SK-N-SH treated with all-trans-retinoic acid at 6 μM for 48 hours (cell line): ENCODE results near the gene CHRND.

Source experiments
- ATAC-seq: fragments of 200-7000 bp; cut with Tn5 transposase; 3 replicates; pipeline ENCODE4 v1.9.1; 2020; ENCODE audit warnings: mild to moderate bottlenecking, moderate library complexity
- ARNTL ChIP-seq: fragments of 450-650 bp; formaldehyde crosslinking; IDR thresholded peaks from 2 replicates; pipeline ENCODE4 v1.5.0; 2020; ENCODE audit warnings: low read depth, mild to moderate bottlenecking, moderate library complexity, borderline replicate concordance
- BACH2 ChIP-seq: fragments of 250-450 bp; sonication (Bioruptor Pico); IDR thresholded peaks from 2 replicates; pipeline ENCODE4 v1.9.0; 2021; ENCODE audit warnings: mild to moderate bottlenecking, borderline replicate concordance
- CSDC2 ChIP-seq: fragments of 250-450 bp; sonication (Bioruptor Pico); IDR thresholded peaks from 2 replicates; pipeline ENCODE4 v1.5.0; 2020; ENCODE audit warnings: mild to moderate bottlenecking, moderate library complexity
- ESRRG ChIP-seq: fragments of 250-450 bp; sonication (Bioruptor Pico); IDR thresholded peaks from 2 replicates; pipeline ENCODE4 v1.6.1; 2021; ENCODE audit warnings: mild to moderate bottlenecking
- GLIS3 ChIP-seq: fragments of 250-450 bp; sonication (Bioruptor Pico); IDR thresholded peaks from 2 replicates; pipeline ENCODE4 v1.5.0; 2020; ENCODE audit warnings: mild to moderate bottlenecking, moderate library complexity
- ISL1 ChIP-seq: fragments of 250-450 bp; sonication (Bioruptor Pico); IDR thresholded peaks from 2 replicates; pipeline ENCODE4 v2.1.2; 2022; ENCODE audit warnings: mild to moderate bottlenecking, moderate library complexity
- OSR1 ChIP-seq: fragments of 250-450 bp; sonication (Bioruptor Pico); IDR thresholded peaks from 2 replicates; pipeline ENCODE4 v1.8.0; 2022; ENCODE audit warnings: moderate library complexity, mild to moderate bottlenecking, inconsistent platforms
- POU6F1 ChIP-seq: fragments of 250-450 bp; sonication (Bioruptor Pico); IDR thresholded peaks from 2 replicates; pipeline ENCODE4 v1.8.0; 2021; ENCODE audit warnings: low read depth, mild to moderate bottlenecking, moderate library complexity, borderline replicate concordance
- PPARA ChIP-seq: fragments of 250-450 bp; sonication (Bioruptor Pico); IDR thresholded peaks from 2 replicates; pipeline ENCODE4 v1.5.0; 2020; ENCODE audit warnings: mild to moderate bottlenecking, borderline replicate concordance
- RARB ChIP-seq: fragments of 250-450 bp; sonication (Bioruptor Pico); IDR thresholded peaks from 2 replicates; pipeline ENCODE4 v1.8.0; 2021; ENCODE audit warnings: mild to moderate bottlenecking, moderate library complexity
- SNAI2 ChIP-seq: fragments of 250-450 bp; sonication (Bioruptor Pico); IDR thresholded peaks from 2 replicates; pipeline ENCODE4 v1.5.0; 2020; ENCODE audit warnings: mild to moderate bottlenecking, moderate library complexity
- TOX ChIP-seq: fragments of 250-450 bp; sonication (Bioruptor Pico); IDR thresholded peaks from 2 replicates; pipeline ENCODE4 v1.8.0; 2021; ENCODE audit warnings: mild to moderate bottlenecking, moderate library complexity, borderline replicate concordance
- TSHZ2 ChIP-seq: fragments of 250-450 bp; sonication (Bioruptor Pico); IDR thresholded peaks from 2 replicates; pipeline ENCODE4 v1.5.0; 2020; ENCODE audit warnings: mild to moderate bottlenecking, moderate library complexity
- ZFP3 ChIP-seq: fragments of 250-450 bp; sonication (Bioruptor Pico); IDR thresholded peaks from 2 replicates; pipeline ENCODE4 v1.5.0; 2020; ENCODE audit warnings: mild to moderate bottlenecking, moderate library complexity
- ZFP30 ChIP-seq: fragments of 450-650 bp; formaldehyde crosslinking; IDR thresholded peaks from 2 replicates; pipeline ENCODE4 v1.5.0; 2022; ENCODE audit warnings: mild to moderate bottlenecking, moderate library complexity
- ZNF565 ChIP-seq: fragments of 450-650 bp; formaldehyde crosslinking; conservative IDR thresholded peaks from 2 replicates; pipeline ENCODE4 v1.5.0; 2020; ENCODE audit warnings: low read depth, mild to moderate bottlenecking, moderate library complexity
- ZNF8 ChIP-seq: fragments of 450-650 bp; formaldehyde crosslinking; IDR thresholded peaks from 2 replicates; pipeline ENCODE4 v1.5.0; 2020; ENCODE audit warnings: mild to moderate bottlenecking, moderate library complexity
- TF ChIP-seq, protein P1 (sequence below): fragments of 250-450 bp; sonication (Bioruptor Pico); IDR thresholded peaks from 2 replicates; pipeline ENCODE4 v1.5.1; 2020; ENCODE audit warnings: low read depth, mild to moderate bottlenecking, moderate library complexity
- TF ChIP-seq, protein P2 (sequence below): fragments of 250-450 bp; sonication (Bioruptor Pico); IDR thresholded peaks from 2 replicates; pipeline ENCODE4 v1.8.0; 2020; ENCODE audit warnings: mild to moderate bottlenecking, moderate library complexity, borderline replicate concordance
- TF ChIP-seq, protein P3 (sequence below): fragments of 250-450 bp; sonication (Bioruptor Pico); IDR thresholded peaks from 2 replicates; pipeline ENCODE4 v1.5.1; 2021; ENCODE audit warnings: mild to moderate bottlenecking, moderate library complexity

The CHRND gene

DNA sequence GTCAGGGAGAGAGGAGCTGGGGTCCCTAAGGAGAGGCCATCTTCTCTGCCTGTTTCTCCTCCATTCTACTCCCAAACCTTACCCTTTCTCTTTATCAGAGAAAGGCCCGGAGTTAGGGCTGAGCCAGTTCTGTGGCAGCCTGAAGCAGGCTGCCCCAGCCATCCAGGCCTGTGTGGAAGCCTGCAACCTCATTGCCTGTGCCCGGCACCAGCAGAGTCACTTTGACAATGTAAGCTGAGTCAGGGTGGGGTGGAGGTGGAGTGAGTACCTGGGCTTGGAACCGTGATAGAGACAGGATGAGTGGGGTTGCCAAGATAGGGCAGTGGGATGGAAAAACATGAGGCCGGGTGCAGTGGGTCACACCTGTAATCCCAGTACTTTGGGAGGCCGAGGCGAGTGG is 18.7 kb downstream of the CHRND start:
- no peak for TF ChIP-seq OSR1 (CRISPR knock-in tag)
- no peak for TF ChIP-seq GLIS3 (CRISPR knock-in tag)
- TF ChIP-seq, protein P1, sequence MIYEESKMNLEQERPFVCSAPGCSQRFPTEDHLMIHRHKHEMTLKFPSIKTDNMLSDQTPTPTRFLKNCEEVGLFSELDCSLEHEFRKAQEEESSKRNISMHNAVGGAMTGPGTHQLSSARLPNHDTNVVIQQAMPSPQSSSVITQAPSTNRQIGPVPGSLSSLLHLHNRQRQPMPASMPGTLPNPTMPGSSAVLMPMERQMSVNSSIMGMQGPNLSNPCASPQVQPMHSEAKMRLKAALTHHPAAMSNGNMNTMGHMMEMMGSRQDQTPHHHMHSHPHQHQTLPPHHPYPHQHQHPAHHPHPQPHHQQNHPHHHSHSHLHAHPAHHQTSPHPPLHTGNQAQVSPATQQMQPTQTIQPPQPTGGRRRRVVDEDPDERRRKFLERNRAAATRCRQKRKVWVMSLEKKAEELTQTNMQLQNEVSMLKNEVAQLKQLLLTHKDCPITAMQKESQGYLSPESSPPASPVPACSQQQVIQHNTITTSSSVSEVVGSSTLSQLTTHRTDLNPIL = no peak
- TF ChIP-seq TSHZ2 (CRISPR knock-in tag) = no peak
- TF ChIP-seq POU6F1 = no peak
- no peak for TF ChIP-seq CSDC2 (CRISPR knock-in tag)
- no peak for TF ChIP-seq ARNTL (CRISPR knock-in tag)
- TF ChIP-seq TOX (CRISPR knock-in tag) = no peak
- no peak for TF ChIP-seq ZFP3 (CRISPR knock-in tag)
- no peak for TF ChIP-seq PPARA (CRISPR knock-in tag)
- TF ChIP-seq ZNF8 (CRISPR knock-in tag) = no peak
- TF ChIP-seq SNAI2 = no peak
- TF ChIP-seq BACH2 (CRISPR knock-in tag) = no peak
- TF ChIP-seq ISL1 (CRISPR knock-in tag) = no peak
- no peak for ATAC-seq

- TF ChIP-seq ISL1 (CRISPR knock-in tag) (no peak), ARNTL (CRISPR knock-in tag) (no peak), ESRRG (no peak), GLIS3 (CRISPR knock-in tag) (no peak), ZNF565 (CRISPR knock-in tag) (no peak), CSDC2 (CRISPR knock-in tag) (no peak), BACH2 (CRISPR knock-in tag) (no peak), ZFP30 (CRISPR knock-in tag) (no peak), POU6F1 (no peak), OSR1 (CRISPR knock-in tag) (no peak), RARB (CRISPR knock-in tag) (no peak)
- TF ChIP-seq, protein P2, sequence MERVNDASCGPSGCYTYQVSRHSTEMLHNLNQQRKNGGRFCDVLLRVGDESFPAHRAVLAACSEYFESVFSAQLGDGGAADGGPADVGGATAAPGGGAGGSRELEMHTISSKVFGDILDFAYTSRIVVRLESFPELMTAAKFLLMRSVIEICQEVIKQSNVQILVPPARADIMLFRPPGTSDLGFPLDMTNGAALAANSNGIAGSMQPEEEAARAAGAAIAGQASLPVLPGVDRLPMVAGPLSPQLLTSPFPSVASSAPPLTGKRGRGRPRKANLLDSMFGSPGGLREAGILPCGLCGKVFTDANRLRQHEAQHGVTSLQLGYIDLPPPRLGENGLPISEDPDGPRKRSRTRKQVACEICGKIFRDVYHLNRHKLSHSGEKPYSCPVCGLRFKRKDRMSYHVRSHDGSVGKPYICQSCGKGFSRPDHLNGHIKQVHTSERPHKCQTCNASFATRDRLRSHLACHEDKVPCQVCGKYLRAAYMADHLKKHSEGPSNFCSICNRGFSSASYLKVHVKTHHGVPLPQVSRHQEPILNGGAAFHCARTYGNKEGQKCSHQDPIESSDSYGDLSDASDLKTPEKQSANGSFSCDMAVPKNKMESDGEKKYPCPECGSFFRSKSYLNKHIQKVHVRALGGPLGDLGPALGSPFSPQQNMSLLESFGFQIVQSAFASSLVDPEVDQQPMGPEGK (CRISPR knock-in tag) = no peak
- TF ChIP-seq, protein P3, sequence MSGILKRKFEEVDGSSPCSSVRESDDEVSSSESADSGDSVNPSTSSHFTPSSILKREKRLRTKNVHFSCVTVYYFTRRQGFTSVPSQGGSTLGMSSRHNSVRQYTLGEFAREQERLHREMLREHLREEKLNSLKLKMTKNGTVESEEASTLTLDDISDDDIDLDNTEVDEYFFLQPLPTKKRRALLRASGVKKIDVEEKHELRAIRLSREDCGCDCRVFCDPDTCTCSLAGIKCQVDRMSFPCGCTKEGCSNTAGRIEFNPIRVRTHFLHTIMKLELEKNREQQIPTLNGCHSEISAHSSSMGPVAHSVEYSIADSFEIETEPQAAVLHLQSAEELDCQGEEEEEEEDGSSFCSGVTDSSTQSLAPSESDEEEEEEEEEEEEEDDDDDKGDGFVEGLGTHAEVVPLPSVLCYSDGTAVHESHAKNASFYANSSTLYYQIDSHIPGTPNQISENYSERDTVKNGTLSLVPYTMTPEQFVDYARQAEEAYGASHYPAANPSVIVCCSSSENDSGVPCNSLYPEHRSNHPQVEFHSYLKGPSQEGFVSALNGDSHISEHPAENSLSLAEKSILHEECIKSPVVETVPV (CRISPR knock-in tag) = no peak
- TF ChIP-seq, protein P1 = no peak
- no peak for ATAC-seq
Measured at GRCh38 chr2:232545511-232546375, 19.8 kb downstream of the CHRND start.
